Neural progenitor cell (in vitro differentiated cells): ENCODE results near the gene ZNF79. TPM values are rescaled to one million over a fixed set of nuclear protein-coding genes. Genes with fewer than 3 reads are reported as not detected.
A peak's percentile ranks its signal among the peaks of the same experiment; 100 is the strongest.

ENCODE experiments used
- DNase-seq: peaks from one replicate; pipeline ENCODE4 v3.0.0-alpha.2; 2016; ENCODE audit warnings: low spot score
- H2AFZ ChIP-seq: fragments of 200-600 bp; sonication (generic); replicated peaks from 2 replicates; pipeline ENCODE4 v1.6.1; 2016; ENCODE audit warnings: antibody characterized with exemption
- H3F3A ChIP-seq: fragments of 200-600 bp; sonication (generic); 2 replicates; pipeline ENCODE4 v1.6.1; 2016; ENCODE audit warnings: antibody characterized with exemption, low read depth
- H3K27ac ChIP-seq: fragments of 200-600 bp; sonication (generic); 2 replicates; pipeline ENCODE4 v1.5.1; 2016; ENCODE audit warnings: mild to moderate bottlenecking
- H3K27me3 ChIP-seq: fragments of 200-600 bp; sonication (generic); 2 replicates; pipeline ENCODE4 v1.6.1; 2016; ENCODE audit warnings: mild to moderate bottlenecking, moderate library complexity
- H3K36me3 ChIP-seq: fragments of 200-600 bp; sonication (generic); 2 replicates; pipeline ENCODE4 v1.5.1; 2016
- H3K4me1 ChIP-seq: fragments of 200-600 bp; sonication (generic); 2 replicates; pipeline ENCODE4 v1.6.1; 2016; ENCODE audit warnings: mixed run types
- H3K4me2 ChIP-seq: fragments of 200-600 bp; sonication (generic); 2 replicates; pipeline ENCODE4 v1.6.1; 2016
- H3K4me3 ChIP-seq: fragments of 200-600 bp; sonication (generic); 2 replicates; pipeline ENCODE4 v1.5.1; 2016
- H3K79me2 ChIP-seq: fragments of 200-600 bp; sonication (generic); 2 replicates; pipeline ENCODE4 v1.6.1; 2016; ENCODE audit warnings: low read depth
- H3K9ac ChIP-seq: fragments of 200-600 bp; sonication (generic); 2 replicates; pipeline ENCODE4 v1.6.1; 2016
- H3K9me3 ChIP-seq: fragments of 200-600 bp; sonication (generic); 2 replicates; pipeline ENCODE4 v1.5.1; 2016; ENCODE audit warnings: low read depth
- H4K20me1 ChIP-seq: fragments of 200-600 bp; sonication (generic); 2 replicates; pipeline ENCODE4 v1.6.1; 2016; ENCODE audit warnings: low read depth
- H3K27ac Mint-ChIP-seq: 3 replicates; pipeline ENCODE4 v1.8.0; 2021; ENCODE audit warnings: mixed read lengths
- H3K27me3 Mint-ChIP-seq: 2 replicates; pipeline ENCODE4 v1.8.0; 2022; ENCODE audit warnings: low read depth, mild to moderate bottlenecking, inconsistent platforms, moderate library complexity, mixed read lengths; ENCODE audit not compliant: insufficient read depth
- H3K36me3 Mint-ChIP-seq: 3 replicates; pipeline ENCODE4 v1.8.0; 2021; ENCODE audit warnings: mixed read lengths
- H3K4me1 Mint-ChIP-seq: 3 replicates; pipeline ENCODE4 v1.8.0; 2021; ENCODE audit warnings: mixed read lengths
- H3K4me3 Mint-ChIP-seq: 3 replicates; pipeline ENCODE4 v1.8.0; 2021; ENCODE audit warnings: mild to moderate bottlenecking, moderate library complexity, mixed read lengths
- H3K9me3 Mint-ChIP-seq: 3 replicates; pipeline ENCODE4 v1.8.0; 2020; ENCODE audit warnings: mixed read lengths
- CTCF ChIP-seq: fragments of 200-600 bp; sonication (generic); IDR thresholded peaks from 2 replicates; pipeline ENCODE4 v1.5.1; 2017; ENCODE audit warnings: antibody characterized with exemption, mild to moderate bottlenecking
- EZH2 ChIP-seq: fragments of 200-600 bp; sonication (generic); IDR thresholded peaks from 2 replicates; pipeline ENCODE4 v1.6.1; 2017; ENCODE audit warnings: antibody characterized with exemption, mild to moderate bottlenecking, moderate library complexity
- EZH2phosphoT487 ChIP-seq: fragments of 200-600 bp; sonication (generic); IDR thresholded peaks from 2 replicates; pipeline ENCODE4 v1.6.1; 2017; ENCODE audit warnings: antibody characterized with exemption
- small RNA-seq: library from RNA; depleted of rRNA; stranded (forward); fragments of <200 nt; gene quantifications from one replicate; pipeline ENCODE3, GENCODE V24; 2015
- total RNA-seq: library from RNA; depleted of rRNA; stranded (reverse); fragments of >200 nt; gene quantifications from 2 replicates; pipeline ENCODE4 v1.2.3, GENCODE V29; 2015; ENCODE audit warnings: low replicate concordance

Gene ZNF79
- total RNA-seq, 1 donor from 2014 or later: 6.7 TPM

- H3K9me3 Mint-ChIP-seq: no peaks in the 10 kb centered on the region
Measured at GRCh38 chr9:127493592-127494303, 69.6 kb downstream of the ZNF79 start.

GRCh38 chr9:127494304-127494702 is 70.1 kb downstream of the ZNF79 start:
- Histone ChIP-seq H2AFZ (no peak overlapping the region), H3K27me3 (no peaks in the 10 kb centered on the region), H3K4me1 (peaks cover 13% of the 10 kb centered on the region), H3K4me2 (no peak overlapping the region), H3K79me2 (no peaks in the 10 kb centered on the region), H4K20me1 (peaks cover 4% of the 10 kb centered on the region), H3K9ac (no peak overlapping the region), H3K9me3 (no peaks in the 10 kb centered on the region), H3K27ac (no peak overlapping the region), H3F3A (no peaks in the 10 kb centered on the region), H3K4me3 (no peak overlapping the region), H3K36me3 (no peaks in the 10 kb centered on the region)
- Mint-ChIP-seq H3K27me3 (peaks cover 6% of the 10 kb centered on the region), H3K9me3 (no peaks in the 10 kb centered on the region), H3K27ac (no peak overlapping the region), H3K4me1 (peaks cover 30% of the 10 kb centered on the region), H3K4me3 (no peak overlapping the region), H3K36me3 (peaks cover 2% of the 10 kb centered on the region)
- TF ChIP-seq EZH2phosphoT487: no peak
- TF ChIP-seq CTCF: no peak
- DNase-seq: no peak

More at GRCh38 chr9:127493592-127494303, 69.6 kb downstream of the ZNF79 start:
- peaks cover 4% of the 10 kb centered on the region for H4K20me1 ChIP-seq
- DNase-seq: no peak
- no peaks in the 10 kb centered on the region for H3K27me3 ChIP-seq
- peaks cover 13% of the 10 kb centered on the region for H3K4me1 ChIP-seq
- no peak overlapping the region for H2AFZ ChIP-seq
- no peaks in the 10 kb centered on the region for H3F3A ChIP-seq
- Mint-ChIP-seq H3K27ac (peak overlapping the region; percentile 66), H3K4me3 (no peak overlapping the region), H3K27me3 (peaks cover 6% of the 10 kb centered on the region), H3K36me3 (peaks cover 3% of the 10 kb centered on the region), H3K4me1 (peaks cover 33% of the 10 kb centered on the region)
- H3K79me2 ChIP-seq: no peaks in the 10 kb centered on the region
- H3K27ac ChIP-seq: no peak overlapping the region
- no peaks in the 10 kb centered on the region for H3K36me3 ChIP-seq
- no peak overlapping the region for H3K9ac ChIP-seq
- no peak overlapping the region for H3K4me2 ChIP-seq
- TF ChIP-seq EZH2phosphoT487: no peak
- TF ChIP-seq EZH2: no peak
- no peak for TF ChIP-seq CTCF
- no peak overlapping the region for H3K4me3 ChIP-seq
- H3K9me3 ChIP-seq: no peaks in the 10 kb centered on the region

Small RNA genes lying within 50 kb of the gene (small RNA-seq; reads per million reads assigned to genes)
- not detected for gene RF00019
- 402 reads per million, percentile 99 among the genes with 10 or more reads in this experiment for gene SNORA65

Other genes starting within 250 kb of the ZNF79 start
- 22.6 and 32.0 TPM in 2 replicates for gene GARNL3, start 159.6 kb upstream of the ZNF79 start, total RNA-seq
- gene SLC2A8, start 27.2 kb upstream of the ZNF79 start, total RNA-seq: 9.4 and 22.8 TPM in 2 replicates
- 2,064 and 2,640 TPM in 2 replicates for gene RPL12, start 27.0 kb downstream of the ZNF79 start, total RNA-seq
- 6.7 and 14.2 TPM in 2 replicates for gene LRSAM1, start 27.1 kb downstream of the ZNF79 start, total RNA-seq
- 12.0 and 23.1 TPM in 2 replicates for gene STXBP1, start 187.9 kb downstream of the ZNF79 start, total RNA-seq